AG09309 (cell line): ENCODE measurements around the gene POLD2.

Source experiments
- DNase-seq: peaks from one replicate; pipeline ENCODE4 v3.0.0-alpha.2; 2010; ENCODE audit warnings: low read depth
- H3K4me3 ChIP-seq: 2 replicates; pipeline ENCODE4 v1.5.1; 2011; ENCODE audit warnings: mild to moderate bottlenecking, low read depth, low read length, moderate library complexity; ENCODE audit not compliant: control insufficient read depth
- CTCF ChIP-seq: IDR thresholded peaks from 2 replicates; pipeline ENCODE4 v1.5.1; 2011; ENCODE audit warnings: mild to moderate bottlenecking, low read depth, low read length, inconsistent platforms; ENCODE audit not compliant: insufficient read depth, control insufficient read depth; ENCODE audit errors: missing control alignments

POLD2 gene

DNA sequence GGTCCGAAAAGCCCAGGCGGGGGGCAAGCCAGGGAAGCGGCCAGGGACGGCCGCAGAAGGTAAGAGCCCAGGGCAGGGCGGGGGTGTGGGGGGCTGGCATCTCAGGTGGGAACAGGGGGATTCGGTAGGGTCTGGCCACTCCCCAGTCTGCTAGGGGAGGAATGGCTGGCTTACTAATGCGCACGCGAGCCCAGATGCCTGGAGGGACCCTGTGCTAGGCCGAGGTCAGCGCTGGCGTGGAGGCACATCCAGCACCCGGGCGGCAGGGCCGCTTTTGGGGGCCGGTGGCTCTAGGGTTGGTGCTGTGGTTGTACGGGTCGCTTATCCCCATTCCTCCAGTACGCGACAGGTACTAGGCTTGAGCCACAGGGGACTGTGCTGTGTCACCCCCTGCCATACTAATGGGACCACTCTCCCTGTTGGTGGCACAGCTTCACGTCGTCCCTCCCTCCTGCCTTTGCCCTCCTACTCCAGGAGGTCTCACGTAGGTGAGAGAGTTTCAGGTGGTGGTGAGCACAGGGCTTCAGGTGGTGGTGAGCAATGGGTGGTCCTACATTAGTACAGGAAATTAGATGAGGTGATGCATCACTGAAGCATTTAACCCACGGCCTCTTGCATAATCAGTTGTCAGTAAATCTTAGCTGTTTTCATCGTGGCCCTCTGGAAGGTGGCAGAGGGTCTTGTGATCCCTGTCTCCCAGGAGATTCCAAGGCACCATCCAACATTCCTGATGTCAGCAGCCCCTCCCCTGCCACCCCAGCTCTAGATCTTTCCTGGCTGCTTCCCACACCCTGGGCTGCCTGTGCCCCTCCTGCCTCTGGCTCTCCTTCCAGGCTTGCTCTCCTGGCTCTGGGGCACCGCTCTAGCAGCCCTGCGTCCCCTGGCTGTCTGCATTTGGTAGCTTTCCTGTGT, 18.2 kb downstream of the POLD2 start:
- DNase-seq: peak; percentile 62
- H3K4me3 ChIP-seq: peak overlapping the region; percentile 62

DNA sequence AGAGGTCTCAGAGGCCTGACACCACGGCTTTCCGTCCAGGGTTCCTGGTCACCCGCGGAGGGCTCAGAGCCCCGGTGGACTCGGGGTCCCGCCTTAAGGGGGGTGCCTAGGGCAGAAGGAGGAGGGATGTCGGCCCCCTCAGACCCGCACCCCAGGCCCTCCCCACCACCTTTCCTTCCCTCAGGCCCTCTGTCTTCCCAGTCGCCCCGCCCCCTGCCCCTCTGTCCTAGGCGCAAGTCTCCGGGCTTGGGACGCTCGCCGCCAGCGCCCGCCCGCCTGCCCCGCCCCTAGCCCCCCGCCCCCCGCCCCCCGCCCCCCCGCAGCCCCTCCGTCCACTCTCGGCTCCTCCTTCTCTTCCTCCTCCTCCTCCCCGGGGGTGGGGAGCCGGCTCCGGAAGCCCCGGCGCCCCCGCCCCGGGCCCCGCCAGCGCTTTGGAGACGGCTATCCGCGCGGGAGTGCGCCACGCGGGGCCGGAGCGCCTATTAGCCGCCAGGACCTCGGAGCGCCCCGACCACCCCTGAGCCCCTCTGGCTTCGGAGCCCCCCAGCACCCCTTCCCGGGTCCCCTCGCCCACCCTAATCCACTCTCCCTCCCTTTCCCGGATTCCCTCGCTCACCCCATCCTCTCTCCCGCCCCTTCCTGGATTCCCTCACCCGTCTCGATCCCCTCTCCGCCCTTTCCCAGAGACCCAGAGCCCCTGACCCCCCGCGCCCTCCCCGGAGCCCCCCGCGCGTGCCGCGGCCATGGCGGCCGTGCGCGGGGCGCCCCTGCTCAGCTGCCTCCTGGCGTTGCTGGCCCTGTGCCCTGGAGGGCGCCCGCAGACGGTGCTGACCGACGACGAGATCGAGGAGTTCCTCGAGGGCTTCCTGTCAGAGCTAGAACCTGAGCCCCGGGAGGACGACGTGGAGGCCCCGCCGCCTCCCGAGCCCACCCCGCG, 19.2 kb downstream of the POLD2 start, which contains the start of gene AEBP1:
Gene AEBP1, plus strand, starts transcription at position 423 of the 937 bp plus-strand sequence. Its CDS starts 321 bp downstream, at position 744.
- no peak for TF ChIP-seq CTCF
- DNase-seq: no peak
- peak within 1 kb of the TSS; percentile 62 for H3K4me3 ChIP-seq

More for the DNA sequence above, 18.2 kb downstream of the POLD2 start:
- peak; percentile 17 for TF ChIP-seq CTCF

- TF ChIP-seq CTCF: no peak
- H3K4me3 ChIP-seq: no peak overlapping the region
- DNase-seq: no peak
Observed at GRCh38 chr7:44103566-44103922, 19.8 kb downstream of the POLD2 start.

DNA sequence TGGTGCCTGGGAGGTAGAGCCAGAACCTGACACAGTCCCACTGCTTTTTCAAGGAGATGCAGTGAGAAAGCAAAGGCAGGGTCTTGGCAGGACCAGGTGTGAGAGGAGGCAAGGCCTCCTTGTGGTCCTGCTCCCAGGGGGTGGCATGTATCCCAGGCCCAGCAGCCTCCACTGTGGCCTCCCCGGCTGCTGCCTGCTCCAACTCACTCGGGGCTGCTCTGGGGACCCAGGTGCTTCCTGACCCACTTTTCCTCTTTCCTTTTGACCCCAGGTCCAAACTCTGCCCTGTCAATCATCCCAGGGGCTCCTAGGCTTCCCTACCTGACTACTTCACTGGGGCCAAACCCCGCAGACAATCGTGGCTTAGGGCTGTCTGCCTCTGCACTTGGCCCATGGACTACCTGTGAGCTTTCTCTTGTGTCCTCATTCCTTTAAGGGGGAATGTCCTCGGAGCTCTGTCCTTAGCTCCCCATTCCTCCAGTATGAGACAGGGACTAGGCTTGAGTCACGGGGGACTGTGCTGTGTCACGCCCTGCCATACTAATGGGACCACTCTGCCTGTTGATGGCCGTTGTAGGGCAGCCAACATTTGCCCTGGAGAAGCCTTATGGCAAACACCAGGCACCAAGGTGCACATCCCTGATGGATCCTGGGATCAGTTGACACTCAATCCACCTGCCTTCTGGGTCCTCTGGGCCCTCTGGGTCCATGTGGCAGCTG, 20.3 kb downstream of the POLD2 start:
- no peak overlapping the region for H3K4me3 ChIP-seq
- DNase-seq: no peak
- TF ChIP-seq CTCF: no peak

DNA sequence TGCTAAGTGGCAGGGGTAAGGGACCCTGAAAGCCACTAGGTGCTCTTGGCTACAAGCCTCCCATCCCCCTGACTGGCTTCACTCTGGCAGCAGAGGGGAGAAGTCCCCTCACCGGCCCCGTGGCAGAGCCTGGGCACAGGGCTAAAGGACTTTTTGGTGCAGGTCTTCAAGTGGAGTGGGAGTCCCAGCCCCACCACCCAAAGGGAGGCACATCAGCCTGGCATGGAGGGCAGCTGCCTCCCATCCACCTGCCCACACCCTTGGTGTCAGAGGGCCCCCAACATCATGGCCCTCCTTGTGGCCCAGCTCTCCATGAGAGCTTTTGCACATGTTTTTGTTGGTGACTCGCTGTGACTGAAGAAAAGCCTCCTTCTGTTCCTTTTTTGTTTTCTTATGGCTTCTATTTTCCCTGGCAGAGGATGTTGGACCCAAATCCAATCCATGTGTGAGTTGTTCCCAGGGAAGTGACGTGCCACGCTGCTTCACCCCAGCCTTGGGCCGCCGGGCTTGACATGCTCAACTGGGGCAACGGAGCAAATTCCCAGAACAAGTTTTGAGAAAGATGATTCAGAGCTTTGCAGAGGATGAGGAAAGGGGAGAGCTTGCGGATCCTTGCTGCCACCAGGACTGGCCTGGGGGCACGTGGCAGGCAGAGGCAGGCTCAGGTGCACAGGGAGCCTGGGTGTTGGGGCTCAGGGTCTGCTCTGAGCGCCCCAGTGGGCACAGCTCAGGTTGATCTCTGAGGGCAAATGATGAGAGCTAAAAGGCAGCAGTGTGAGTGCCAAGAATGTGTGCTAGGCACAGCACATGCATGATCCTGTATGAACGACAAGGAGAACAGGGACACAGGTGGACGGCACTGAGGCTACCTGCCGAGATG, 21.1 kb downstream of the POLD2 start:
- DNase-seq: peak; percentile 92
- H3K4me3 ChIP-seq: no peak overlapping the region
- no peak for TF ChIP-seq CTCF
